ENCODE results near the gene FAIM2.

Gene FAIM2

GRCh38 chr12:49917166-49917787 lies 13.6 kb upstream of the FAIM2 start:
- ATAC-seq = no peak

- ATAC-seq = no peak
These were observed 12.6 kb upstream of the FAIM2 start for GRCh38 chr12:49916129-49916919.

DNA sequence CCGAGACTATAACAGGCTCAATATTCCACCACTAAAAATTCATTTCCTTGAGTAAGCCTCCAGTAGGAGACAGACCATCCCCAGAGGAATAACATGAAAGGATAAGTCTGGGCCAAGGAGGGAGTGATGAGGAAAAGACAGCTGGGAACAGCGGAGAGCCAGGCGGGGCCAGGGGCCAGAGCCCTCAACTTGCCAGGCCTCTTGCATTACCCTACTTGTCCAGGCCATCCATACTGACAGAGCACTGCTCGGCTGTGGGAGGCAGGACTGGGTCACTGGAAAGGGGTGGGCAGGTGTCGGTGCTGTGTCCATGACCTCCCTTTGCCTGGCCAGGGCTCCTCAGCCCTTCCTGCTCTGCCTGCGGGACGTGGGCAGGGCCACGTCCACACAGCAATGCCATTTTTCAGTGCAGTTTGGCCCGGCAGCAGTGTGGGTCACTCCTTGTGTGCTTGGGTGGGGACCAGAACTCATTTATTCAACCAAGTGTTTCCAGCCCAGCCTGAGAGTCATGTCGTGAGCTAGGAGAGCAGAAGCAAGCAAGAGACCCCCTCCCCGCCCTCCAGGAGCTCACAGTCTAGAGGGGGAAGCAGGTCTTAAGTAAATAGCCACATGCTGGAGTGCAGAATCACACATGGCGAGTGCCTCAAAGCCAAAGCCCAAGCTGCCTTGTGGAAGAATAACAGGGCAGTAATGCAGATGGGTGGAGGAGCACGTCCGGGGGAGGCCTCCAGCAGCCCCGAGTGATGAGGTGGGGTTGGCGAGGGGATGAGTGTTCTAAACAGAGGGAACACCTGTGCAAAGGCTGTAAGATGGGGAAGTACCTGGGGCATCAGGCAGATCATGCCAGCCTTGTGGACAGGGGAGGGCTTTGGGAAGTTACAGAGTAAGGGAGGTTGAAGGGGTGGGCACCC lies 8.9 kb upstream of the FAIM2 start:
- no peak for ATAC-seq

GRCh38 chr12:49911213-49911605 lies 7.5 kb upstream of the FAIM2 start:
- no peak for ATAC-seq

- no peak for ATAC-seq
These were observed 6.9 kb upstream of the FAIM2 start for GRCh38 chr12:49910331-49911212.

- ATAC-seq = no peak
These were observed 6.1 kb upstream of the FAIM2 start for GRCh38 chr12:49909826-49910225.

DNA sequence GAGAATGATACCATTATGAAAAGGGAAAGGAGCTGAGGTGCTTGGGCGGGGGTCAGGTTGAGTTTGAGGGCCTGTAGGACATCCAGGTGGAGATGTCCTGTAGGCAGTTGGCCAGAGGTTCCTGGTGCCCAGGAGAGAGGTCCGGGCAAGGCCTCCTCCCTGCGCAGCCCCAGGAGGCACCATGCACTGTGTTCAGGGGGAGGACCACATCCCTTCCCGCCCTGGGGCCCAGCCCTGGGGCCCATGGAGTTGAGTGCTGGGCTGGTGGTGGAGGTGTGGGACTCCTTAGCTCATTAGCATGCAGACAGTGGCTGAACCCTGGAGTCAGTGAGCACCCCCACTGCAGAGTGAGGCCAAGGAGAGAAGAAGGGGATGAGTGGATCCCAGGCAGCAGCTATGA lies 5.7 kb upstream of the FAIM2 start:
- ATAC-seq = no peak

DNA sequence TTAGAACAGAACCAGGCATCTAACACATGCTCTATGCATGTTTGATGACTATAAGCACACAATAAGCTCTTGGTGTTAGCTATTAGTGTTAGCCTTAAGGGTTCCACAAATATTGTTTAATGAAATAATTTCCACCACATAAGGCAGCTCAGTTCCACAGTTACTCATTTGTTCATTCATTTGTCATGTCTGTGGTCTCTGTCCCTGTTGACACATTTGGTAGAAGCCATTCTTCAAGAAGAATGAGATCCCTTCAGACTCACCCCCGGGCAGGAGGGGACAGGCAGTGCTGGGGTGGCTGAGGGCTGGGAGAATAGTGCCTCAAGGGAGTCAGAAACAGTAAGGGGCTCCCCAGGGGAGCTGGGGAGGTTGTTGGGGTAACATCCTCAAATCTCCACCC lies 3.7 kb upstream of the FAIM2 start:
- ATAC-seq = no peak

GRCh38 chr12:49905718-49906314 lies 2.1 kb upstream of the FAIM2 start:
- no peak for ATAC-seq

- no peak for ATAC-seq
These were observed 901 bp upstream of the FAIM2 start for GRCh38 chr12:49904601-49905000.

DNA sequence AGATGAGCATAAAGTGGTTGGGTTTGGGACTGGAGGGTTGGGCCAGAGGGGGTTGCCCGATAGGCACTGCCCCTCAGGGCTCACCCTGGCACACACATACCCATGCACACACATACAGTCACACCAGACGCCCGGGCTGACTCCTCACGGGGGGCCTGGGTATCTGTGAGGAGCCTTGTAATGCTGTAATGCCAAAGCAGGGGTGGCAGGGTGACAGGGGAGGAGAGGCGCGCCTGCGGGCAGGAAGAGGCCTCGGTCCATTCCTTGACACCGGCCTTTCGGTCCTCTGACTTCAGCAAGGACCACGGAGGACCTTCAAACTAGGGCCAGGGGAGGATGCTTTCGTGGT lies 375 bp downstream of the FAIM2 start:
- no peak for ATAC-seq

- no peak for ATAC-seq
These were observed 1.0 kb downstream of the FAIM2 start for GRCh38 chr12:49902399-49903350.

- no peak for ATAC-seq
These were observed 1.7 kb downstream of the FAIM2 start for GRCh38 chr12:49901986-49902385.

- no peak for ATAC-seq
These were observed 2.7 kb downstream of the FAIM2 start for GRCh38 chr12:49901026-49901425.

GRCh38 chr12:49900371-49900770 lies 3.3 kb downstream of the FAIM2 start:
- no peak for ATAC-seq

- no peak for ATAC-seq
These were observed 3.8 kb downstream of the FAIM2 start for GRCh38 chr12:49899921-49900320.

DNA sequence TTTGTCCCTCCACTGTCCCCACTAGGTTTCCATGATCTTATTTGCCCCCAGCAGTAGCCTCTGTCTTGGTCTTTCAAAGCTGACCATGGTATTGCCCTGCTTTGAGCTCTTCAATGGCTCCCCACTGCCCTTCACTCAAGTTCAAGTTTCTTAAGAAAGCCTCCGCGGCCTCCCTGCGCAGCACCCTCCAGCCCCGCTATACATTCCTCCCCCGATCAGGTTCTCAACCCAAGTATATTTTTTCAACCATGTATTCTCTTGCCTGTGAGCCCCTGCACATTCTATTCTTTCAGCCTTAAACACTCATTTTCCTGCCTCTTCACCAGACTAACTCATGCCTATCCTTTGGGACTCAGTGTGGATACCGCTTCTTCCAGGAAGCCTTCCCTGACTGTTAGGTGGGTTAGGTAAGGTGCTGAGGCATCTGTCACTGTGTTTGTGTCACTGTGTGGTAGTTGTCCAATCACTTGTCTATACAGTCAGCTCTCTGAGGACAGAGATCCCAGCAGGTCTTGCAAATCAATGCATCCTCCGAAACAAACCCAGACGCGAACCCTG lies 4.3 kb downstream of the FAIM2 start:
- ATAC-seq = no peak

- no peak for ATAC-seq
These were observed 6.4 kb downstream of the FAIM2 start for GRCh38 chr12:49897276-49897675.

DNA sequence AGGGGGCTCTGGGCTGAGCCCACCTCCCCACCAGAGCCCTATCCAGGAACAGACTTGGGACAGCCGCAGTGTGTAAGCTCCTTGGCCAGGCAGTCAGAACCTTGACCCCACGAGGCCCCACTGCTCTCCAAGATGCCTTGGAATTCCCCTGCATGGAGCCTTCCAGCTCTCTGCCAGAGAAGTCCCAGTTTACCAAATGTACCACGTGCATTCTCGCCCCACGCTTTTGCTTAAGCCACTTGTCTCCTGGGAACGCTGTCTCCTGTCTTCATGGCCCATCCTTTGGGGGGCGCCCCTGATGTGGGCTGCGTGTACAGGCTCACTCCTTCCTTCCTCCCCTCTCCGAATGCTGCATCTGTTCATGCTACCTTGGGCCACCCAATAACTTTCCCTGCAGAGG lies 7.9 kb downstream of the FAIM2 start:
- no peak for ATAC-seq

- ATAC-seq = no peak
These were observed 8.9 kb downstream of the FAIM2 start for GRCh38 chr12:49894751-49895148.
